ENCODE results near the gene SLC26A3. TPM values are rescaled to one million over a fixed set of nuclear protein-coding genes. Genes with fewer than 3 reads are reported as not detected.
A peak's percentile ranks its signal among the peaks of the same experiment; 100 is the strongest.

SLC26A3 gene
- total RNA-seq, 1 donor from 2014 or later, result not detected

GRCh38 chr7:107811934-107812333 lies 8.9 kb upstream of the SLC26A3 start:
- Histone ChIP-seq H3K79me2 (ENCODE audit: low read depth) (no peaks in the 10 kb centered on the region), H3K27me3 (no peaks in the 10 kb centered on the region), H3K4me3 (no peak overlapping the region), H4K20me1 (ENCODE audit: low read depth) (no peaks in the 10 kb centered on the region), H3K4me1 (no peaks in the 10 kb centered on the region), H3K9me3 (ENCODE audit: low read depth) (no peaks in the 10 kb centered on the region), H3K27ac (no peak overlapping the region), H3K36me3 (no peaks in the 10 kb centered on the region), H3F3A (ENCODE audit: low read depth) (no peaks in the 10 kb centered on the region), H3K9ac (no peak overlapping the region), H2AFZ (replicated peaks) (no peak overlapping the region), H3K4me2 (no peak overlapping the region)
- TF ChIP-seq EZH2 (IDR thresholded peaks at IDR 0.05) (no peak), EZH2phosphoT487 (IDR thresholded peaks at IDR 0.05) (no peak)
- DNase-seq (ENCODE audit: low spot score), result no peak
- H3K4me1 Mint-ChIP-seq, result no peaks in the 10 kb centered on the region
- no peaks in the 10 kb centered on the region for H3K36me3 Mint-ChIP-seq
- no peaks in the 10 kb centered on the region for H3K9me3 Mint-ChIP-seq
- H3K4me3 Mint-ChIP-seq, result no peak overlapping the region
- no peaks in the 10 kb centered on the region for H3K27me3 Mint-ChIP-seq (ENCODE audit: insufficient read depth, low read depth)
- no peak overlapping the region for H3K27ac Mint-ChIP-seq

GRCh38 chr7:107810626-107811025 lies 7.6 kb upstream of the SLC26A3 start:
- H3F3A ChIP-seq (ENCODE audit: low read depth), result no peaks in the 10 kb centered on the region
- H3K4me1 Mint-ChIP-seq, result no peaks in the 10 kb centered on the region
- no peak overlapping the region for H3K27ac ChIP-seq
- TF ChIP-seq EZH2 (IDR thresholded peaks at IDR 0.05), result no peak
- TF ChIP-seq EZH2phosphoT487 (IDR thresholded peaks at IDR 0.05), result no peak
- H3K4me3 ChIP-seq, result no peak overlapping the region
- DNase-seq (ENCODE audit: low spot score), result no peak
- H3K9me3 ChIP-seq (ENCODE audit: low read depth), result no peaks in the 10 kb centered on the region
- no peaks in the 10 kb centered on the region for H3K36me3 ChIP-seq
- no peaks in the 10 kb centered on the region for H3K27me3 ChIP-seq
- H3K4me1 ChIP-seq, result no peaks in the 10 kb centered on the region
- no peaks in the 10 kb centered on the region for H4K20me1 ChIP-seq (ENCODE audit: low read depth)
- H3K27me3 Mint-ChIP-seq (ENCODE audit: insufficient read depth, low read depth), result no peaks in the 10 kb centered on the region
- peak overlapping the region; percentile 23 for H2AFZ ChIP-seq (replicated peaks)
- H3K79me2 ChIP-seq (ENCODE audit: low read depth), result no peaks in the 10 kb centered on the region
- H3K4me2 ChIP-seq, result no peak overlapping the region
- no peaks in the 10 kb centered on the region for H3K36me3 Mint-ChIP-seq
- no peak overlapping the region for H3K9ac ChIP-seq
- no peaks in the 10 kb centered on the region for H3K9me3 Mint-ChIP-seq
- H3K4me3 Mint-ChIP-seq, result no peak overlapping the region
- no peak overlapping the region for H3K27ac Mint-ChIP-seq

GRCh38 chr7:107809179-107809578 lies 6.2 kb upstream of the SLC26A3 start:
- Histone ChIP-seq H3K27me3 (no peaks in the 10 kb centered on the region), H3K4me2 (no peak overlapping the region), H3K9me3 (ENCODE audit: low read depth) (no peaks in the 10 kb centered on the region), H3K27ac (no peak overlapping the region), H3K9ac (no peak overlapping the region), H2AFZ (replicated peaks) (no peak overlapping the region), H3K36me3 (no peaks in the 10 kb centered on the region), H3K4me3 (no peak overlapping the region), H4K20me1 (ENCODE audit: low read depth) (no peaks in the 10 kb centered on the region), H3F3A (ENCODE audit: low read depth) (no peaks in the 10 kb centered on the region), H3K79me2 (ENCODE audit: low read depth) (no peaks in the 10 kb centered on the region), H3K4me1 (no peaks in the 10 kb centered on the region)
- H3K4me3 Mint-ChIP-seq, result no peak overlapping the region
- TF ChIP-seq CTCF (IDR thresholded peaks at IDR 0.05) (no peak), EZH2phosphoT487 (IDR thresholded peaks at IDR 0.05) (no peak), EZH2 (IDR thresholded peaks at IDR 0.05) (no peak)
- no peak for DNase-seq (ENCODE audit: low spot score)
- no peaks in the 10 kb centered on the region for H3K4me1 Mint-ChIP-seq
- no peaks in the 10 kb centered on the region for H3K36me3 Mint-ChIP-seq
- H3K27ac Mint-ChIP-seq, result no peak overlapping the region
- no peaks in the 10 kb centered on the region for H3K9me3 Mint-ChIP-seq
- no peaks in the 10 kb centered on the region for H3K27me3 Mint-ChIP-seq (ENCODE audit: insufficient read depth, low read depth)

GRCh38 chr7:107799647-107800264 lies 3.3 kb downstream of the SLC26A3 start:
- no peak for TF ChIP-seq CTCF (IDR thresholded peaks at IDR 0.05)
- TF ChIP-seq EZH2phosphoT487 (IDR thresholded peaks at IDR 0.05), result no peak
- TF ChIP-seq EZH2 (IDR thresholded peaks at IDR 0.05), result no peak
- H4K20me1 ChIP-seq (ENCODE audit: low read depth), result no peaks in the 10 kb centered on the region
- no peak overlapping the region for H2AFZ ChIP-seq (replicated peaks)
- H3K4me3 ChIP-seq, result no peak overlapping the region
- H3K9ac ChIP-seq, result no peak overlapping the region
- Mint-ChIP-seq H3K27ac (no peak overlapping the region), H3K9me3 (no peaks in the 10 kb centered on the region), H3K27me3 (ENCODE audit: insufficient read depth, low read depth) (peaks cover 2% of the 10 kb centered on the region), H3K36me3 (no peaks in the 10 kb centered on the region), H3K4me3 (no peak overlapping the region), H3K4me1 (no peaks in the 10 kb centered on the region)
- H3K27me3 ChIP-seq, result no peaks in the 10 kb centered on the region
- DNase-seq (ENCODE audit: low spot score), result no peak
- no peaks in the 10 kb centered on the region for H3K36me3 ChIP-seq
- H3K4me2 ChIP-seq, result no peak overlapping the region
- H3K27ac ChIP-seq, result no peak overlapping the region
- no peaks in the 10 kb centered on the region for H3K79me2 ChIP-seq (ENCODE audit: low read depth)
- no peaks in the 10 kb centered on the region for H3K9me3 ChIP-seq (ENCODE audit: low read depth)
- no peaks in the 10 kb centered on the region for H3K4me1 ChIP-seq
- no peaks in the 10 kb centered on the region for H3F3A ChIP-seq (ENCODE audit: low read depth)
